ENCODE measurements around the gene C12orf75. TPM values are rescaled to one million over a fixed set of nuclear protein-coding genes. Genes with fewer than 3 reads are reported as not detected.

The C12orf75 gene
- total and polyA plus RNA-seq, 4 donors, result 36.3 to 75.4 (median 47.3) TPM

DNA sequence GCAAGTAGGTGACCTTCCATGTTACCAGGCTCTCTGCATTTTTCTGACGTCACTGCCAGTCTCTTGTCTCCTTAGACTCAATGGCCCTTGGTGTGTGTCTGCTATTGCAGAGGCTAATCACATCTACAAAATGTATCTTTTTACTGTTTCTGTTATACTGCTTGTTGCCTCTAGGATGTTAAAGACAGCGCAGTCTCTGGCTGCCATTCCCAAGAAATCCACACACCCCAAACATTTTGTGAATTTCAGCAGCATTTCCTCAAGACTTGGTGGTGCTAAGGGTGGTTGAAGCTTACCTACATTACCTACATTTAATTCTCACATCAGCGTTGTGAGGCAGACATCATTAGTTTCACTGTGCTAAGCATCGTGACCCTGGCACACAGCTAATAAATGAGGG lies 87.2 kb downstream of the C12orf75 start:
- Histone ChIP-seq H3K27ac (ENCODE audit: low read depth, low read length) (no peak overlapping the region), H3K36me3 (ENCODE audit: control insufficient read depth, insufficient read depth, low read length) (no peaks in the 10 kb centered on the region), H3K4me3 (ENCODE audit: low read depth, low read length) (no peak overlapping the region), H3K4me1 (ENCODE audit: control insufficient read depth, insufficient read depth, low read length) (no peaks in the 10 kb centered on the region), H3K9me3 (ENCODE audit: control insufficient read depth, insufficient read depth, low read length) (no peaks in the 10 kb centered on the region), H3K27me3 (ENCODE audit: control insufficient read depth, insufficient read depth, low read length) (no peaks in the 10 kb centered on the region)
- DNase-seq (ENCODE audit: low read depth in 4 of 6, low spot score in 6 of 6), result no peak
- WGBS (ENCODE audit: insufficient coverage), result no CpG with 5 or more reads among the region's 4 CpGs

DNA sequence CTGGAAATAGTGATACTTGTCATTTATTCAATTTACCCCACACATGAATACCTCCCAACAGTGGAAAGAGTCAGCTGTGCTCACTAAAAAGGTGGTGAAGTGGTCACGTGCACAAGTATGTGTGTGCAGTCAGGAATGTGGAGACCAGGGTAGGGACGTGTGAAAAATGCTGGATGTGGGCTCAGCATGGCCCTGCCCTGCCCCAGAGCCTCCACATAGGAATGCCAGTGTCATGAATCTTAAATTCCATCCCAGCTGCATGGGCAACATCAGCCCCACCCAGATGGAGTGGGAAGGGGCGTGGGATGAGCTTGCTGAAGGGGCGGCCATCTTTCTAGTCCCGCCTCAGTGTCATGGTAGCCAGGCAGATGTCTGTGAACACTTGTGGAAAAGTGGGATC lies 87.7 kb downstream of the C12orf75 start:
- WGBS (ENCODE audit: insufficient coverage), result 90% methylated on average over 5 of the region's 5 CpGs
- DNase-seq (ENCODE audit: low read depth in 4 of 6, low spot score in 6 of 6), result no peak
- Histone ChIP-seq H3K4me1 (ENCODE audit: control insufficient read depth, insufficient read depth, low read length) (no peaks in the 10 kb centered on the region), H3K27ac (ENCODE audit: low read depth, low read length) (no peak overlapping the region), H3K27me3 (ENCODE audit: control insufficient read depth, insufficient read depth, low read length) (no peaks in the 10 kb centered on the region), H3K36me3 (ENCODE audit: control insufficient read depth, insufficient read depth, low read length) (no peaks in the 10 kb centered on the region), H3K9me3 (ENCODE audit: control insufficient read depth, insufficient read depth, low read length) (no peaks in the 10 kb centered on the region), H3K4me3 (ENCODE audit: low read depth, low read length) (no peak overlapping the region)

DNA sequence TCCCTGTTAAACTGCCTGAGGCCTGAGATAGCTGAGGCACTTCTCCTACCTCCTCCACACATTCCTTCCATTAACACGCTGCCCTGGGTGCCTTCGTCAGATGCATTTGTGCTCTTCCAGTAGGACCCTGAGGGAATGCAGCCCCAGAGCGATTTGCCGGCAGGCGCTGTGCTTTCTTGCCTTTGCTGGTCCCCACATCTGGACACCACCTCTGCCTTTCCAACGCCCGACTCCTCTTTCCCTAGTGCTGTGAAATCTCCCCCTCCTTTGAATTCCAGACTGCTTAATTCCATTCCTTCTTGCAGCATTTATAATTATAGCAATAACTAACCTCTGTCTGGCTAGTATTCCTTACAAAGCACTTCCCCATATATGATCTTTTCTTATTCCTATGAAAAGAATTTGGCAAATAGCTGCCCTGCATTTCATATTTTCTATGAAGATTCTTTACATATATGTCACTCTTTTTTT lies 88.4 kb downstream of the C12orf75 start:
- H3K4me1 ChIP-seq (ENCODE audit: control insufficient read depth, insufficient read depth, low read length), result no peaks in the 10 kb centered on the region
- no peak overlapping the region for H3K4me3 ChIP-seq (ENCODE audit: low read depth, low read length)
- 88% methylated on average over 5 of the region's 7 CpGs for WGBS (ENCODE audit: insufficient coverage)
- no peaks in the 10 kb centered on the region for H3K9me3 ChIP-seq (ENCODE audit: control insufficient read depth, insufficient read depth, low read length)
- no peaks in the 10 kb centered on the region for H3K27me3 ChIP-seq (ENCODE audit: control insufficient read depth, insufficient read depth, low read length)
- H3K27ac ChIP-seq (ENCODE audit: low read depth, low read length), result no peak overlapping the region
- no peak for DNase-seq (ENCODE audit: low read depth in 4 of 6, low spot score in 6 of 6)
- H3K36me3 ChIP-seq (ENCODE audit: control insufficient read depth, insufficient read depth, low read length), result no peaks in the 10 kb centered on the region

DNA sequence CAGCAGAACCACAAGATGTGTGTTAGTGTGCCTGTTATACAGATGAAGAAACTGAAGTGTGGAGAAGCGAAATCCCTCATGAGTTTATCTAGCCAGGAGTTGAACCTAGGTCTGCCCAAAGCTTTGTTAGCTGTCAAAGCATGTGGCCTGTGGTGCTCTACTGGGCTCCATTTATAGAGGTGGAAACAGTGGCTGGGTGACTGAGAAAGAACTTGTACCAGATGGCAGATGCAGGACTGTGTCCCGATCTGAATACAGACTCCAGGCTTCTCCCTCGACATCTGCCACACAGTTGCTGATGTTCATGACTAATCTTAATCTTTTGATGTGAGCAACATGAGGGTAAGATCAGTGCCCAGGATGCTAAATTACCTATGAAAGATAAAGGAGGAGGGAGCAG lies 89.1 kb downstream of the C12orf75 start:
- H3K4me1 ChIP-seq (ENCODE audit: control insufficient read depth, insufficient read depth, low read length), result no peaks in the 10 kb centered on the region
- 93% methylated on average over 3 of the region's 3 CpGs for WGBS (ENCODE audit: insufficient coverage)
- no peaks in the 10 kb centered on the region for H3K27me3 ChIP-seq (ENCODE audit: control insufficient read depth, insufficient read depth, low read length)
- no peaks in the 10 kb centered on the region for H3K9me3 ChIP-seq (ENCODE audit: control insufficient read depth, insufficient read depth, low read length)
- no peak for DNase-seq (ENCODE audit: low read depth in 4 of 6, low spot score in 6 of 6)
- no peak overlapping the region for H3K4me3 ChIP-seq (ENCODE audit: low read depth, low read length)
- H3K27ac ChIP-seq (ENCODE audit: low read depth, low read length), result no peak overlapping the region
- H3K36me3 ChIP-seq (ENCODE audit: control insufficient read depth, insufficient read depth, low read length), result no peaks in the 10 kb centered on the region

DNA sequence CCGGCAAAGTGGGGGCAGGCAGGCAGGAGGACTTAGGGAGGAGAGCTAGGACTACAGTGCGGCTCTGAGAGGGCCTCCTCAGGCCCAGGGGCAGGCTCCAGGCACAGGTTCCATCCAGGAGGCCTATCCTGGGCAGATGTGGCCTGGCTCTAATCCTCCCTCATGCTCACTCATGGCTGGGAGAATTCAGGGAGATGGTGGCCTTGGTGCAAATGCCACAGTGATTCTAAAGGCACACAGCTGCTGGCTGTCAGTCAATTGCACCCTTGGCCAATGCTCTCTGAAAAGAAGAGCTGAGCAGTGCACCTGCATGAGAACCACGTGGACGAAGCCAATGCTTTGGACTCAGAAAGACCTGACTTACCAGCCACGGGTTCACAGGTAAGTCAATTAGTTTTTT lies 89.6 kb downstream of the C12orf75 start:
- 79% methylated on average over 5 of the region's 5 CpGs for WGBS (ENCODE audit: insufficient coverage)
- Histone ChIP-seq H3K27me3 (ENCODE audit: control insufficient read depth, insufficient read depth, low read length) (no peaks in the 10 kb centered on the region), H3K27ac (ENCODE audit: low read depth, low read length) (no peak overlapping the region), H3K4me1 (ENCODE audit: control insufficient read depth, insufficient read depth, low read length) (no peaks in the 10 kb centered on the region), H3K9me3 (ENCODE audit: control insufficient read depth, insufficient read depth, low read length) (no peaks in the 10 kb centered on the region), H3K36me3 (ENCODE audit: control insufficient read depth, insufficient read depth, low read length) (no peaks in the 10 kb centered on the region), H3K4me3 (ENCODE audit: low read depth, low read length) (no peak overlapping the region)
- no peak for DNase-seq (ENCODE audit: low read depth in 4 of 6, low spot score in 6 of 6)

DNA sequence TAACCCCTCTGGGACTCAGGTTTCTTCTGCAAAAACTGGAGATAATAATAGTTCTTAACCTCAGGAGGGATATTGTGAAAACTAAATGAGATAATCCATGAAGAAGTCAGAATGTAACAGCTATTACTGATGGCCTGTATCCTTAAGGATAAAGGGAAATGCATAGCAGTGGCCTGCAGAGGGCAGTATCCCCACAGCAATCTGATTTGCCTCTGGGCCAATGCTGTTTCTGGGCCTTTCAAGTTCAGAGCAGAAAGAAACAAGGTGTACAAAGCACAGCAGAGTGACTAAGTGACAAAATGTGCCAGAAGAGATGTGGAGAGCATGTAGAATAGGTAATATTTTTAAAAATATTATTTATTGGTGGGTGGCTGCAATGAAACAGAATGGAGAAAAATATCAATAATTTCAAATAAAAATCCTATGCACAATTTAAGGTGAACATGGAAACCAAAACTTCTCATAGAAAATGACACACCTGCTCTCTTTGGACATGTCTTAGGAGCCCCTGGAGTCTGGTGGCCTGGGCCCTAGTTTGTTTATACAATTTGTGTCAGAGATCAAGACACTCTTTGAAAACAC lies 90.3 kb downstream of the C12orf75 start:
- H3K9me3 ChIP-seq (ENCODE audit: control insufficient read depth, insufficient read depth, low read length), result no peaks in the 10 kb centered on the region
- no peak overlapping the region for H3K27ac ChIP-seq (ENCODE audit: low read depth, low read length)
- H3K27me3 ChIP-seq (ENCODE audit: control insufficient read depth, insufficient read depth, low read length), result no peaks in the 10 kb centered on the region
- H3K36me3 ChIP-seq (ENCODE audit: control insufficient read depth, insufficient read depth, low read length), result no peaks in the 10 kb centered on the region
- no peaks in the 10 kb centered on the region for H3K4me1 ChIP-seq (ENCODE audit: control insufficient read depth, insufficient read depth, low read length)
- peak in 5 of 6 donors; percentile 71 to 96 (median 76) for DNase-seq (ENCODE audit: low read depth in 4 of 6, low spot score in 6 of 6)
- no peak overlapping the region for H3K4me3 ChIP-seq (ENCODE audit: low read depth, low read length)

Other genes starting within 250 kb of the C12orf75 start
- gene ALDH1L2, start 246.2 kb upstream of the C12orf75 start, total RNA-seq, result 10 to 100 TPM in 1 of 2 donors, 1 to 10 TPM in 1; 9.5 to 13.2 TPM
- gene ALDH1L2, start 246.2 kb upstream of the C12orf75 start, polyA plus RNA-seq (ENCODE audit: insufficient read length in 2 of 2), result 1 to 10 TPM; 9.1 to 9.5 TPM
- 100 to 1,000 TPM in 1 of 2 donors, 10 to 100 TPM in 1; 67.8 to 136 TPM for gene WASHC4, start 223.0 kb upstream of the C12orf75 start, total RNA-seq
- gene WASHC4, start 223.0 kb upstream of the C12orf75 start, polyA plus RNA-seq (ENCODE audit: insufficient read length in 2 of 2), result 10 to 100 TPM; 28.9 to 36.1 TPM
- 10 to 100 TPM; 61.3 to 62.4 TPM for gene APPL2, start 94.5 kb upstream of the C12orf75 start, total RNA-seq
- gene APPL2, start 94.5 kb upstream of the C12orf75 start, polyA plus RNA-seq (ENCODE audit: insufficient read length in 2 of 2), result 10 to 100 TPM; 79.6 to 80.8 TPM